H1 (cell line): ENCODE results near the gene BPGM. TPM values are rescaled to one million over a fixed set of nuclear protein-coding genes. Genes with fewer than 3 reads are reported as not detected.

ENCODE experiments used
- CTCF ChIA-PET: fragments of 300-600 bp; sonication (Branson Sonifier 250); formaldehyde crosslinking; loops from one replicate; lab custom pipeline; 2021; ENCODE audit not compliant: partially characterized antibody; lab: Charles Lee
- POLR2A ChIA-PET: fragments of 300-600 bp; sonication (Branson Sonifier 250); formaldehyde crosslinking; loops from one replicate; lab custom pipeline; 2021; ENCODE audit warnings: inconsistent platforms; ENCODE audit not compliant: partially characterized antibody; lab: Charles Lee
- DNase-seq, 2 experiments: peaks; one replicate each; pipeline versions ENCODE4 v3.0.0 to v3.0.0-alpha.2; 2010 to 2022; ENCODE audit warnings: low spot score in 2 of 2, low read depth in 1 of 2, mixed read lengths in 1 of 2
- FAIRE-seq: peaks from 2 replicates; lab custom pipeline; 2011; peaks lifted over from hg19 to GRCh38; lab: Jason Lieb, UNC
- H2AFZ ChIP-seq: 2 replicates; pipeline ENCODE4 v1.8.1; 2012; ENCODE audit warnings: low read length, inconsistent platforms
- H2AK5ac ChIP-seq: 2 replicates; pipeline ENCODE4 v1.6.1; 2013; ENCODE audit warnings: low read depth, low read length
- H2BK120ac ChIP-seq: replicated peaks from 2 replicates; pipeline ENCODE3; 2013; ENCODE audit warnings: low read depth, low read length, inconsistent platforms
- H2BK12ac ChIP-seq: 2 replicates; pipeline ENCODE4 v1.6.1; 2013; ENCODE audit warnings: low read depth, low read length
- H2BK15ac ChIP-seq: 2 replicates; pipeline ENCODE4 v1.6.1; 2013; ENCODE audit warnings: low read length
- H2BK20ac ChIP-seq: 2 replicates; pipeline ENCODE4 v1.6.1; 2013; ENCODE audit warnings: low read length
- H2BK5ac ChIP-seq: 2 replicates; pipeline ENCODE4 v1.6.1; 2013; ENCODE audit warnings: low read depth, low read length
- H3K14ac ChIP-seq: 2 replicates; pipeline ENCODE4 v1.6.1; 2013; ENCODE audit warnings: inconsistent platforms; ENCODE audit not compliant: insufficient read length
- H3K18ac ChIP-seq: 2 replicates; pipeline ENCODE4 v1.6.1; 2013; ENCODE audit warnings: low read length; ENCODE audit errors: extremely low read depth
- H3K23ac ChIP-seq: 2 replicates; pipeline ENCODE4 v1.6.1; 2013; ENCODE audit warnings: inconsistent platforms; ENCODE audit not compliant: insufficient read length
- H3K23me2 ChIP-seq: 2 replicates; pipeline ENCODE4 v1.6.1; 2013; ENCODE audit warnings: low read depth, low read length
- H3K27ac ChIP-seq: 2 replicates; pipeline ENCODE4 v1.6.1; 2011; ENCODE audit warnings: low read depth, low read length, inconsistent platforms
- H3K27me3 ChIP-seq, 4 experiments: replicated peaks in 1 of 4; 1 replicate in 1 of 4; 2 replicates in 3 of 4; pipeline versions ENCODE4 v1.6.1 to v1.8.1; 2011 to 2013; ENCODE audit warnings: low read length in 3 of 4, mild to moderate bottlenecking in 3 of 4, inconsistent platforms in 2 of 4, mixed read lengths in 2 of 4, moderate library complexity in 1 of 4; ENCODE audit not compliant: control insufficient read depth in 3 of 4, insufficient read depth in 3 of 4; ENCODE audit errors: extremely low read depth in 1 of 4
- H3K36me3 ChIP-seq, 4 experiments: 2 replicates each; pipeline versions ENCODE4 v1.6.1 to v1.8.1; 2011 to 2013; ENCODE audit warnings: mild to moderate bottlenecking in 4 of 4, low read length in 3 of 4, moderate library complexity in 2 of 4, control low read depth in 1 of 4, inconsistent platforms in 1 of 4; ENCODE audit not compliant: insufficient read depth in 4 of 4, control insufficient read depth in 2 of 4
- H3K4ac ChIP-seq: replicated peaks from 2 replicates; pipeline ENCODE3; 2013; ENCODE audit warnings: low read length, low read depth, mixed read lengths, inconsistent platforms; ENCODE audit not compliant: insufficient read length
- H3K4me1 ChIP-seq, 4 experiments: replicated peaks in 1 of 4; 1 replicate in 1 of 4; 2 replicates in 3 of 4; pipeline versions ENCODE4 v1.6.1 to v1.8.1; 2011 to 2013; ENCODE audit warnings: low read length in 3 of 4, inconsistent platforms in 2 of 4, mixed read lengths in 1 of 4; ENCODE audit not compliant: insufficient read depth in 4 of 4, control insufficient read depth in 3 of 4
- H3K4me2 ChIP-seq, 2 experiments: 2 replicates each; pipeline versions ENCODE4 v1.6.1 to v1.8.1; 2011 to 2013; ENCODE audit warnings: low read depth in 2 of 2, low read length in 2 of 2, control low read depth in 1 of 2, inconsistent platforms in 1 of 2, mild to moderate bottlenecking in 1 of 2; ENCODE audit not compliant: insufficient read depth in 1 of 2
- H3K4me3 ChIP-seq, 4 experiments: fragments of 200-600, 300-600 bp in 1 of 4; sonication (generic), shearing (Covaris generic), sonication (Bioruptor Twin) in 1 of 4; 2 replicates each; pipeline versions ENCODE4 v1.5.1 to v1.8.1; 2011 to 2016; ENCODE audit warnings: low read length in 4 of 4, low read depth in 3 of 4, control low read depth in 2 of 4, inconsistent platforms in 2 of 4, mild to moderate bottlenecking in 2 of 4, mixed read lengths in 1 of 4, moderate library complexity in 1 of 4; ENCODE audit not compliant: insufficient read depth in 2 of 4; ENCODE audit errors: extremely low read depth in 1 of 4
- H3K56ac ChIP-seq: replicated peaks from 2 replicates; pipeline ENCODE3; 2013; ENCODE audit warnings: low read depth, mild to moderate bottlenecking, mixed read lengths, low read length, inconsistent platforms; ENCODE audit not compliant: insufficient read length
- H3K79me1 ChIP-seq: 2 replicates; pipeline ENCODE4 v1.6.1; 2013; ENCODE audit warnings: low read depth, low read length, control low read depth
- H3K79me2 ChIP-seq, 2 experiments: 2 replicates each; pipeline versions ENCODE4 v1.6.1 to v1.8.1; 2012 to 2013; ENCODE audit warnings: low read length in 2 of 2, mild to moderate bottlenecking in 2 of 2, inconsistent platforms in 1 of 2; ENCODE audit not compliant: insufficient read depth in 2 of 2, control insufficient read depth in 1 of 2
- H3K9ac ChIP-seq, 4 experiments: replicated peaks in 1 of 4; 1 replicate in 1 of 4; 2 replicates in 3 of 4; pipeline versions ENCODE4 v1.6.1 to v1.8.1; 2011 to 2013; ENCODE audit warnings: low read depth in 3 of 4, low read length in 3 of 4, control low read depth in 2 of 4, mild to moderate bottlenecking in 2 of 4, moderate library complexity in 2 of 4, inconsistent platforms in 1 of 4; ENCODE audit errors: extremely low read depth in 1 of 4
- H3K9me3 ChIP-seq, 2 experiments: 2 replicates each; pipeline versions ENCODE4 v1.6.1 to v1.8.1; 2012 to 2013; ENCODE audit warnings: mild to moderate bottlenecking in 2 of 2, moderate library complexity in 2 of 2, control low read depth in 1 of 2, inconsistent platforms in 1 of 2, low read depth in 1 of 2, low read length in 1 of 2, mixed read lengths in 1 of 2; ENCODE audit not compliant: insufficient read depth in 2 of 2
- H4K20me1 ChIP-seq, 2 experiments: replicated peaks in 1 of 2; 2 replicates each; pipeline versions ENCODE3 to v1.8.1; 2011 to 2013; ENCODE audit warnings: inconsistent platforms in 2 of 2, low read length in 2 of 2, mild to moderate bottlenecking in 1 of 2; ENCODE audit not compliant: insufficient read depth in 2 of 2, control insufficient read depth in 1 of 2
- H4K5ac ChIP-seq: 2 replicates; pipeline ENCODE4 v1.6.1; 2013; ENCODE audit warnings: low read length, low read depth, mixed read lengths, inconsistent platforms; ENCODE audit not compliant: insufficient read length
- H4K8ac ChIP-seq: 2 replicates; pipeline ENCODE4 v1.8.0; 2013; ENCODE audit warnings: mild to moderate bottlenecking, moderate library complexity, low read length, inconsistent platforms; ENCODE audit not compliant: insufficient read depth; ENCODE audit errors: extremely low read depth
- H4K91ac ChIP-seq: replicated peaks from 2 replicates; pipeline ENCODE3; 2013; ENCODE audit warnings: low read length, mixed read lengths, inconsistent platforms; ENCODE audit not compliant: insufficient read length
- BACH1 ChIP-seq: IDR thresholded peaks from 2 replicates; pipeline ENCODE4 v1.6.1; 2012; ENCODE audit warnings: low read length, improper control_type of control experiment
- BRCA1 ChIP-seq: IDR thresholded peaks from 2 replicates; pipeline ENCODE4 v1.6.1; 2012; ENCODE audit warnings: low read depth, low read length, improper control_type of control experiment
- CBX5 ChIP-seq: fragments of 300-800, 300-1000 bp; sonication (generic); IDR thresholded peaks from 2 replicates; pipeline ENCODE4 v1.7.1; 2016; ENCODE audit warnings: antibody characterized with exemption, low read length, low read depth
- CEBPB ChIP-seq: IDR thresholded peaks from 2 replicates; pipeline ENCODE4 v1.6.1; 2012; ENCODE audit warnings: low read depth, low read length
- CHD1 ChIP-seq: IDR thresholded peaks from 2 replicates; pipeline ENCODE4 v1.6.1; 2012; ENCODE audit warnings: low read depth, low read length, improper control_type of control experiment
- CREB1 ChIP-seq: IDR thresholded peaks from 2 replicates; pipeline ENCODE4 v1.6.1; 2012; ENCODE audit warnings: inconsistent platforms
- KDM1A ChIP-seq: fragments of 200-600, 300-600 bp; sonication (generic); IDR thresholded peaks from 2 replicates; pipeline ENCODE4 v1.7.1; 2016; ENCODE audit warnings: mild to moderate bottlenecking, low read length, borderline replicate concordance
- MAX ChIP-seq: IDR thresholded peaks from 2 replicates; pipeline ENCODE4 v1.6.1; 2012; ENCODE audit warnings: inconsistent platforms
- NANOG ChIP-seq: IDR thresholded peaks from 2 replicates; pipeline ENCODE4 v1.6.1; 2011; ENCODE audit warnings: low read length, low read depth, mild to moderate bottlenecking, inconsistent platforms; ENCODE audit not compliant: insufficient read depth, poor library complexity, severe bottlenecking
- POLR2A ChIP-seq, 2 experiments: IDR thresholded peaks; 1 replicate in 1 of 2; 2 replicates in 1 of 2; pipeline ENCODE4 v1.6.1; 2011; ENCODE audit warnings: low read depth in 2 of 2, low read length in 2 of 2, mild to moderate bottlenecking in 2 of 2; ENCODE audit errors: control extremely low read depth in 1 of 2
- RFX5 ChIP-seq: IDR thresholded peaks from 2 replicates; pipeline ENCODE4 v1.6.1; 2011; ENCODE audit warnings: low read depth, low read length, improper control_type of control experiment, borderline replicate concordance
- SP2 ChIP-seq: IDR thresholded peaks from 2 replicates; pipeline ENCODE4 v1.6.1; 2012; ENCODE audit warnings: mild to moderate bottlenecking, low read length, inconsistent platforms
- TBP ChIP-seq: IDR thresholded peaks from 2 replicates; pipeline ENCODE4 v1.6.1; 2011; ENCODE audit warnings: low read depth, low read length, improper control_type of control experiment
- WGBS, 2 experiments: shearing (Covaris generic) in 1 of 2; methylation state at CpG; one replicate each; pipeline versions ENCODE4 v1.1.6 to v1.1.7; 2013 to 2015; ENCODE audit warnings: low lambda C conversion rate in 2 of 2, mixed read lengths in 2 of 2, inconsistent platforms in 1 of 2, low coverage in 1 of 2, missing lambda C conversion rate in 1 of 2; ENCODE audit not compliant: insufficient replicate concordance in 2 of 2, insufficient coverage in 1 of 2, insufficient read length in 1 of 2; ENCODE audit errors: extremely low coverage in 1 of 2, missing lambda C conversion rate in 1 of 2; 5-methylcytosine and 5-hydroxymethylcytosine counted together
- polyA plus RNA-seq, 7 experiments: library from polyadenylated mRNA; depleted of rRNA in 3 of 7; stranded (reverse) in 5 of 7; unstranded in 2 of 7; fragments of >200 nt in 5 of 7; fragments of 200-250 nt in 2 of 7; gene quantifications; 1 replicate in 5 of 7; 2 replicates in 1 of 7; 4 replicates in 1 of 7; pipeline versions ENCODE4 v1.2.1 to v1.2.3, GENCODE V29; 2011 to 2013; ENCODE audit warnings: missing spikeins in 2 of 7, mixed read lengths in 2 of 7
- total RNA-seq: library from RNA; stranded (reverse); fragmentation: NEBNext Ultra II Directional; extraction: Animal tissue kit (Norgen Biotek cat#: 25700); gene quantifications from 2 replicates; pipeline ENCODE4 v1.2.1, GENCODE V29; 2021

The BPGM gene
- total and polyA plus RNA-seq, 2 of the 8 experiments (the other 6 are each of a cell fraction or from before 2014, with no cell fraction given) = 9.7 to 15.3 TPM

DNA sequence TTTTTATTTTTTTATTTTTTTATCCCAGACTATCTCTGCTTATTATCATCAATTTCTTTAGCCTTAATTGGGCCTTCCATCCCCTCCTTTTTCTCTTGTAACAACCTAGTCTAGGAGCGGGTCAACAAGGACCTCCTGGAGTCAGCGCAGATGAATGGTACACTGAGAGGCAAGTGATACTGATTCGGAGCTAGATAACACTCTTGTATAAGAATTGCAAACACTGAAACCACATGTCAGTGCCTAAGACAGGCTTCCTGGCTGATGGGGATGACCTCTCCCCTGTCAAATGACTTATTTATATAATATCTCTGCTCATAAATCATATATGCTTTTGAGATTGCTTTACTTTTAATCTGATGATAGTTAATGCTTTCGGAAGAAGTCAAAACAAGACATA lies 22.7 kb downstream of the BPGM start:
- no peak overlapping the region for H2BK5ac ChIP-seq
- H3K4me3 ChIP-seq = no peak overlapping the region
- POLR2A ChIA-PET = no interaction called here
- no peaks in the 10 kb centered on the region for H3K79me2 ChIP-seq
- WGBS, 2 experiments = 83% methylated on average over 4 of the region's 4 CpGs; no CpG with 5 or more reads in 1 of the 2 experiments
- H2BK120ac ChIP-seq = no peak overlapping the region
- peaks cover 2 to 3% of the 10 kb centered on the region in 2 experiments; a peak in 3 of 4 replicates for H3K9me3 ChIP-seq
- H3K79me1 ChIP-seq = no peaks in the 10 kb centered on the region
- H3K4me2 ChIP-seq = peak overlapping the region in 1 of 2 experiments; percentile 45; a peak in 1 of 4 replicates
- H3K23ac ChIP-seq = no peak overlapping the region
- DNase-seq (no peak), FAIRE-seq (no peak)
- no peak overlapping the region for H3K27ac ChIP-seq
- CTCF ChIA-PET = interaction anchor here (1.0 to 2.0 kb wide), 6 partner anchors 11 to 55 kb away, joined by 3 to 8 read pairs (median 4); no protein-coding TSS in a partner anchor
- no peak overlapping the region for H4K5ac ChIP-seq
- H4K8ac ChIP-seq = no peak overlapping the region
- H4K91ac ChIP-seq = no peak overlapping the region
- H3K4ac ChIP-seq = no peak overlapping the region
- no peak overlapping the region for H3K18ac ChIP-seq
- no peak overlapping the region for H2AFZ ChIP-seq
- no peak overlapping the region for H3K56ac ChIP-seq
- no peak overlapping the region; the same call in 1 of the 2 replicates for H2BK12ac ChIP-seq
- peaks cover 0 to 4% of the 10 kb centered on the region in 2 experiments for H4K20me1 ChIP-seq
- no peak overlapping the region for H3K14ac ChIP-seq
- peaks cover 5 to 6% (median 6%) of the 10 kb centered on the region in 4 experiments; a peak in 6 of 7 replicates for H3K4me1 ChIP-seq
- H3K9ac ChIP-seq = no peak overlapping the region
- no peaks in the 10 kb centered on the region for H3K23me2 ChIP-seq
- H2BK15ac ChIP-seq = no peak overlapping the region
- no peaks in the 10 kb centered on the region for H3K27me3 ChIP-seq
- H2AK5ac ChIP-seq = no peak overlapping the region
- H3K36me3 ChIP-seq = no peaks in the 10 kb centered on the region; a peak in 1 of 8 replicates
- no peak overlapping the region for H2BK20ac ChIP-seq
- no peak for TF ChIP-seq CBX5
- TF ChIP-seq SP2 = no peak
- no peak for TF ChIP-seq MAX
- no peak for TF ChIP-seq BRCA1
- no peak for TF ChIP-seq CHD1
- no peak for TF ChIP-seq CREB1
- no peak for TF ChIP-seq POLR2A (IDR thresholded peaks at IDR 0.05; ENCODE audit: control extremely low read depth in 1 of 2, low read depth in 2 of 2, low read length in 2 of 2)
- TF ChIP-seq NANOG = no peak
- no peak for TF ChIP-seq RFX5
- TF ChIP-seq BACH1 = no peak
- no peak for TF ChIP-seq KDM1A
- TF ChIP-seq TBP = no peak
- TF ChIP-seq CEBPB = no peak
